ENCODE results near the gene SYT9.

The SYT9 gene

GRCh38 chr11:7270233-7270865 is 18.6 kb downstream of the SYT9 start:
- H3K4me3 ChIP-seq (ENCODE audit: low read depth, low read length): no peak overlapping the region
- TF ChIP-seq CTCF (IDR thresholded peaks at IDR 0.05; ENCODE audit: insufficient read depth, low read depth, low read length, missing control alignments): no peak

GRCh38 chr11:7272373-7272772 is 20.7 kb downstream of the SYT9 start:
- no peak for TF ChIP-seq CTCF (IDR thresholded peaks at IDR 0.05; ENCODE audit: insufficient read depth, low read depth, low read length, missing control alignments)
- H3K4me3 ChIP-seq (ENCODE audit: low read depth, low read length): no peak overlapping the region
- DNase-seq (ENCODE audit: low read depth): no peak

More at GRCh38 chr11:7270233-7270865, 18.6 kb downstream of the SYT9 start:
- DNase-seq (ENCODE audit: low read depth): no peak

- no peak overlapping the region for H3K4me3 ChIP-seq (ENCODE audit: low read depth, low read length)
- TF ChIP-seq CTCF (IDR thresholded peaks at IDR 0.05; ENCODE audit: insufficient read depth, low read depth, low read length, missing control alignments): no peak
- DNase-seq (ENCODE audit: low read depth): no peak
Measured at GRCh38 chr11:7275133-7275532, 23.4 kb downstream of the SYT9 start.

- TF ChIP-seq CTCF (IDR thresholded peaks at IDR 0.05; ENCODE audit: insufficient read depth, low read depth, low read length, missing control alignments): peak; percentile 63
- DNase-seq (ENCODE audit: low read depth): peak; percentile 52
Measured at GRCh38 chr11:7278314-7278917, 26.7 kb downstream of the SYT9 start.

GRCh38 chr11:7279676-7280075 is 28.0 kb downstream of the SYT9 start:
- H3K4me3 ChIP-seq (ENCODE audit: low read depth, low read length): no peak overlapping the region
- no peak for DNase-seq (ENCODE audit: low read depth)
- TF ChIP-seq CTCF (IDR thresholded peaks at IDR 0.05; ENCODE audit: insufficient read depth, low read depth, low read length, missing control alignments): no peak

More at GRCh38 chr11:7278314-7278917, 26.7 kb downstream of the SYT9 start:
- no peak overlapping the region for H3K4me3 ChIP-seq (ENCODE audit: low read depth, low read length)

- TF ChIP-seq CTCF (IDR thresholded peaks at IDR 0.05; ENCODE audit: insufficient read depth, low read depth, low read length, missing control alignments): no peak
- no peak overlapping the region for H3K4me3 ChIP-seq (ENCODE audit: low read depth, low read length)
- no peak for DNase-seq (ENCODE audit: low read depth)
Measured at GRCh38 chr11:7281079-7281478, 29.4 kb downstream of the SYT9 start.

- no peak for DNase-seq (ENCODE audit: low read depth)
- no peak for TF ChIP-seq CTCF (IDR thresholded peaks at IDR 0.05; ENCODE audit: insufficient read depth, low read depth, low read length, missing control alignments)
- H3K4me3 ChIP-seq (ENCODE audit: low read depth, low read length): no peak overlapping the region
Measured at GRCh38 chr11:7281809-7282208, 30.1 kb downstream of the SYT9 start.
